Vagina (tissue), 2 donors: ENCODE data around the gene NACC2.

Experiments used
- POLR2A ChIP-seq, 2 donors: fragments of 450-650 bp; IDR thresholded peaks; one replicate each; pipeline ENCODE4 v1.6.1; 2017; ENCODE audit warnings: antibody characterized with exemption in 2 of 2, mild to moderate bottlenecking in 2 of 2, moderate library complexity in 2 of 2
- POLR2AphosphoS5 ChIP-seq, 2 donors: sonication (generic); formaldehyde crosslinking; IDR thresholded peaks; one replicate each; pipeline ENCODE4 v1.9.0; 2017; ENCODE audit warnings: antibody characterized with exemption in 2 of 2, mild to moderate bottlenecking in 2 of 2, low read depth in 1 of 2; ENCODE audit not compliant: insufficient read depth in 1 of 2
- TF ChIP-seq, protein P1 (sequence below), 3 experiments: fragments of 450-650 bp in 2 of 3; fragments of 200-600 bp in 1 of 3; sonication (generic) in 1 of 3; IDR thresholded peaks; one replicate each; pipeline ENCODE4 v1.5.1; 2017 to 2019; ENCODE audit warnings: antibody characterized with exemption in 3 of 3, mild to moderate bottlenecking in 2 of 3, moderate library complexity in 2 of 3

DNA sequence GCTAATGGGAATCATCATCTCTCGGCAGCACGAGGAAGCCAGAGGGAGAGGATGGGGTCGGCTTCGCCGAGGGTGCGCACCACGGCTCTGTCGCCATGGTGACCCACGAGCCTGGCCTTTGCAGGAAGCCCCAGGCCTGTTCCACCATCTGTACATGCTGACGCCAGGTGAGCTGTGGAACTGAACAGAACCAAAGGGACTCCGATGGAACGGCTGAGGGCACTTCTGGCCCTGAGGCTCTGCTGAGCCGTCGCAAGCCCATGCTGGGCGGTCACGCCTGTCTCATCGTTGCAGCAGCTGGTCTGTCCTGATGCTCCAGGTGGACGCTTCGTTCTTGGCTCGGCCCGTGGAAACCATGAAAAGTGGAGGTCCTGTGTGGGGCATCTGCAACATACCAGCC is 99.3 kb downstream of the NACC2 start:
- TF ChIP-seq, protein P1, sequence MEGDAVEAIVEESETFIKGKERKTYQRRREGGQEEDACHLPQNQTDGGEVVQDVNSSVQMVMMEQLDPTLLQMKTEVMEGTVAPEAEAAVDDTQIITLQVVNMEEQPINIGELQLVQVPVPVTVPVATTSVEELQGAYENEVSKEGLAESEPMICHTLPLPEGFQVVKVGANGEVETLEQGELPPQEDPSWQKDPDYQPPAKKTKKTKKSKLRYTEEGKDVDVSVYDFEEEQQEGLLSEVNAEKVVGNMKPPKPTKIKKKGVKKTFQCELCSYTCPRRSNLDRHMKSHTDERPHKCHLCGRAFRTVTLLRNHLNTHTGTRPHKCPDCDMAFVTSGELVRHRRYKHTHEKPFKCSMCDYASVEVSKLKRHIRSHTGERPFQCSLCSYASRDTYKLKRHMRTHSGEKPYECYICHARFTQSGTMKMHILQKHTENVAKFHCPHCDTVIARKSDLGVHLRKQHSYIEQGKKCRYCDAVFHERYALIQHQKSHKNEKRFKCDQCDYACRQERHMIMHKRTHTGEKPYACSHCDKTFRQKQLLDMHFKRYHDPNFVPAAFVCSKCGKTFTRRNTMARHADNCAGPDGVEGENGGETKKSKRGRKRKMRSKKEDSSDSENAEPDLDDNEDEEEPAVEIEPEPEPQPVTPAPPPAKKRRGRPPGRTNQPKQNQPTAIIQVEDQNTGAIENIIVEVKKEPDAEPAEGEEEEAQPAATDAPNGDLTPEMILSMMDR (IDR thresholded peaks at IDR 0.05), result no peak
- TF ChIP-seq POLR2A (IDR thresholded peaks at IDR 0.05) (no peak), POLR2AphosphoS5 (IDR thresholded peaks at IDR 0.05; ENCODE audit: insufficient read depth in 1 of 2, low read depth in 1 of 2) (no peak)
